Hepatocyte (in vitro differentiated cells): ENCODE measurements around the gene KL. TPM values are rescaled to one million over a fixed set of nuclear protein-coding genes. Genes with fewer than 3 reads are reported as not detected.

Experiments
- DNase-seq: peaks from one replicate; pipeline ENCODE4 v3.0.0-alpha.2; 2016; ENCODE audit warnings: low spot score
- H2AFZ ChIP-seq: fragments of 200-600 bp; sonication (generic); 2 replicates; pipeline ENCODE4 v1.6.0; 2016; ENCODE audit warnings: antibody characterized with exemption, mild to moderate bottlenecking
- H3K27ac ChIP-seq: fragments of 200-600 bp; sonication (generic); 2 replicates; pipeline ENCODE4 v1.5.1; 2016; ENCODE audit warnings: mild to moderate bottlenecking
- H3K27me3 ChIP-seq: fragments of 200-600 bp; sonication (generic); 2 replicates; pipeline ENCODE4 v1.6.1; 2016
- H3K36me3 ChIP-seq: fragments of 200-600 bp; sonication (generic); replicated peaks from 2 replicates; pipeline ENCODE4 v1.5.1; 2016; ENCODE audit warnings: low read depth; ENCODE audit not compliant: insufficient read depth
- H3K4me1 ChIP-seq: fragments of 200-600 bp; sonication (generic); 2 replicates; pipeline ENCODE4 v1.5.1; 2016; ENCODE audit warnings: mild to moderate bottlenecking, moderate library complexity; ENCODE audit not compliant: insufficient read depth
- H3K4me2 ChIP-seq: fragments of 200-600 bp; sonication (generic); 2 replicates; pipeline ENCODE4 v1.6.0; 2016
- H3K4me3 ChIP-seq: fragments of 200-600 bp; sonication (generic); 2 replicates; pipeline ENCODE4 v1.5.1; 2016; ENCODE audit warnings: mild to moderate bottlenecking
- H3K79me2 ChIP-seq: fragments of 200-600 bp; sonication (generic); 2 replicates; pipeline ENCODE4 v1.6.0; 2017; ENCODE audit warnings: mild to moderate bottlenecking
- H3K9me2 ChIP-seq: fragments of 200-600 bp; sonication (generic); replicated peaks from 2 replicates; pipeline ENCODE4 v1.6.0; 2017; ENCODE audit warnings: mild to moderate bottlenecking; ENCODE audit not compliant: insufficient read depth
- H3K9me3 ChIP-seq: fragments of 200-600 bp; sonication (generic); 2 replicates; pipeline ENCODE4 v1.5.1; 2016; ENCODE audit warnings: low read depth, mild to moderate bottlenecking
- H4K20me1 ChIP-seq: fragments of 200-600 bp; sonication (generic); 2 replicates; pipeline ENCODE4 v1.6.0; 2016; ENCODE audit warnings: mild to moderate bottlenecking; ENCODE audit not compliant: insufficient read depth, poor library complexity, severe bottlenecking
- CTCF ChIP-seq: fragments of 200-600 bp; sonication (generic); IDR thresholded peaks from 2 replicates; pipeline ENCODE4 v1.5.1; 2016; ENCODE audit warnings: antibody characterized with exemption, mild to moderate bottlenecking; ENCODE audit not compliant: poor library complexity
- EZH2 ChIP-seq: fragments of 200-600 bp; sonication (generic); IDR thresholded peaks from 2 replicates; pipeline ENCODE4 v1.6.1; 2016; ENCODE audit warnings: antibody characterized with exemption, mild to moderate bottlenecking, borderline replicate concordance
- EZH2phosphoT487 ChIP-seq: fragments of 200-600 bp; sonication (generic); IDR thresholded peaks from one replicate; pipeline ENCODE4 v1.6.1; 2018; ENCODE audit warnings: antibody characterized with exemption, mild to moderate bottlenecking, low read depth, moderate library complexity; ENCODE audit not compliant: unreplicated experiment, severe bottlenecking
- WGBS: methylation state at CpG from one replicate; pipeline ENCODE4 v1.1.6; 2016; ENCODE audit warnings: low lambda C conversion rate; ENCODE audit errors: missing lambda C conversion rate; 5-methylcytosine and 5-hydroxymethylcytosine counted together
- polyA plus RNA-seq: library from polyadenylated mRNA; unstranded; fragments of >200 nt; fragmentation: Nextera tagmentation; extraction: Ambion mirVana; gene quantifications from 2 replicates; pipeline ENCODE4 v1.2.1, GENCODE V29; 2016
- total RNA-seq: library from RNA; depleted of rRNA; stranded (reverse); fragments of >200 nt; gene quantifications from 2 replicates; pipeline ENCODE4 v1.2.3, GENCODE V29; 2014

The KL gene
- total and polyA plus RNA-seq, 2 experiments from 2014 or later = 1.4 to 1.7 TPM

- WGBS = 67% methylated on average over 5 of the region's 5 CpGs
Measured at GRCh38 chr13:33008946-33009722, 7.1 kb upstream of the KL start.

GRCh38 chr13:33011828-33012470 is 4.3 kb upstream of the KL start:
- Histone ChIP-seq H3K4me1 (peaks cover 3% of the 10 kb centered on the region), H3K27ac (no peak overlapping the region), H3K4me3 (no peak overlapping the region), H3K9me3 (peaks cover 8% of the 10 kb centered on the region), H4K20me1 (no peaks in the 10 kb centered on the region), H3K36me3 (no peaks in the 10 kb centered on the region), H3K9me2 (no peaks in the 10 kb centered on the region), H2AFZ (no peak overlapping the region), H3K4me2 (no peak overlapping the region), H3K79me2 (no peaks in the 10 kb centered on the region), H3K27me3 (peaks cover 32% of the 10 kb centered on the region)
- TF ChIP-seq CTCF (no peak), EZH2 (no peak), EZH2phosphoT487 (no peak)
- WGBS = 78% methylated on average over 5 of the region's 5 CpGs
- DNase-seq = no peak

More at GRCh38 chr13:33008946-33009722, 7.1 kb upstream of the KL start:
- no peaks in the 10 kb centered on the region for H3K4me1 ChIP-seq
- no peaks in the 10 kb centered on the region for H4K20me1 ChIP-seq
- no peak overlapping the region for H3K27ac ChIP-seq
- H3K9me2 ChIP-seq = no peaks in the 10 kb centered on the region
- no peak for TF ChIP-seq CTCF
- H2AFZ ChIP-seq = no peak overlapping the region
- no peak for DNase-seq
- H3K27me3 ChIP-seq = peaks cover 7% of the 10 kb centered on the region
- no peaks in the 10 kb centered on the region for H3K36me3 ChIP-seq
- H3K4me2 ChIP-seq = no peak overlapping the region
- H3K9me3 ChIP-seq = peaks cover 8% of the 10 kb centered on the region
- no peak overlapping the region for H3K4me3 ChIP-seq
- no peaks in the 10 kb centered on the region for H3K79me2 ChIP-seq

GRCh38 chr13:33014291-33014690 is 1.9 kb upstream of the KL start:
- WGBS = 67% methylated on average over 4 of the region's 4 CpGs
- TF ChIP-seq EZH2 = no peak
- no peak for TF ChIP-seq EZH2phosphoT487
- TF ChIP-seq CTCF = no peak
- no peak overlapping the region for H3K4me3 ChIP-seq
- H4K20me1 ChIP-seq = no peaks in the 10 kb centered on the region
- H3K4me2 ChIP-seq = no peak overlapping the region
- no peak overlapping the region for H2AFZ ChIP-seq
- DNase-seq = no peak
- no peaks in the 10 kb centered on the region for H3K9me3 ChIP-seq
- H3K27ac ChIP-seq = no peak overlapping the region
- no peaks in the 10 kb centered on the region for H3K9me2 ChIP-seq
- peaks cover 6% of the 10 kb centered on the region for H3K4me1 ChIP-seq
- H3K27me3 ChIP-seq = peaks cover 43% of the 10 kb centered on the region
- H3K79me2 ChIP-seq = no peaks in the 10 kb centered on the region
- H3K36me3 ChIP-seq = no peaks in the 10 kb centered on the region
